Activated CD8-positive, alpha-beta memory T cell treated with anti-CD3 and anti-CD28 coated beads for 4 hours (primary cell): Measurements from ENCODE around the gene CD86.
"Not testable (repeated sequence)": the region's sequence is repeated elsewhere in the genome, so short reads cannot be mapped to it uniquely, and the experiment has no call there.

ENCODE experiments used
- DNase-seq, 2 donors: peaks; one replicate each; pipeline ENCODE4 v3.0.0-alpha.2; 2020; ENCODE audit warnings: low read depth in 2 of 2

The CD86 gene

GRCh38 chr3:122055215-122055614, at the start of gene CD86:
Gene CD86 (plus strand): TSS chr3:122055362. CDS start chr3:122055490, 128 bp downstream.
- DNase-seq: no peak

GRCh38 chr3:122006267-122006666, 48.9 kb upstream of the CD86 start:
- no peak for DNase-seq

- DNase-seq: no peak
Observed at GRCh38 chr3:122008166-122008565, 47.0 kb upstream of the CD86 start.

GRCh38 chr3:122010506-122010905, 44.7 kb upstream of the CD86 start:
- DNase-seq: no peak

- DNase-seq: no peak
Observed at GRCh38 chr3:122011396-122011795, 43.8 kb upstream of the CD86 start.

- no peak for DNase-seq
Observed at GRCh38 chr3:122012821-122013220, 42.3 kb upstream of the CD86 start.

GRCh38 chr3:122013448-122013925, 41.7 kb upstream of the CD86 start:
- no peak for DNase-seq

GRCh38 chr3:122014741-122015140, 40.4 kb upstream of the CD86 start:
- no peak for DNase-seq

- DNase-seq: no peak
Observed at GRCh38 chr3:122019493-122019892, 35.7 kb upstream of the CD86 start.

GRCh38 chr3:122021037-122021436, 34.1 kb upstream of the CD86 start:
- DNase-seq: no peak

GRCh38 chr3:122021811-122022401, 33.3 kb upstream of the CD86 start, which contains the start of gene ILDR1:
Gene ILDR1 (minus strand): TSS chr3:122022247. CDS start chr3:122022077, 170 bp downstream.
- no peak for DNase-seq

GRCh38 chr3:122023335-122023910, 31.7 kb upstream of the CD86 start:
- no peak for DNase-seq

- DNase-seq: no peak
Observed at GRCh38 chr3:122024800-122025199, 30.4 kb upstream of the CD86 start.

- no peak for DNase-seq
Observed at GRCh38 chr3:122025296-122025695, 29.9 kb upstream of the CD86 start.

GRCh38 chr3:122030381-122031122, 24.6 kb upstream of the CD86 start:
- DNase-seq: no peak

- no peak for DNase-seq
Observed at GRCh38 chr3:122031123-122031468, 24.1 kb upstream of the CD86 start.

GRCh38 chr3:122032531-122032930, 22.6 kb upstream of the CD86 start:
- no peak for DNase-seq

- DNase-seq: no peak
Observed at GRCh38 chr3:122033023-122033422, 22.1 kb upstream of the CD86 start.

GRCh38 chr3:122047296-122047695, 7.9 kb upstream of the CD86 start:
- not testable (repeated sequence) for DNase-seq

- DNase-seq: not testable (repeated sequence)
Observed at GRCh38 chr3:122047773-122048172, 7.4 kb upstream of the CD86 start.

GRCh38 chr3:122052968-122053367, 2.2 kb upstream of the CD86 start:
- DNase-seq: no peak

- DNase-seq: no peak
Observed at GRCh38 chr3:122057671-122058070, 2.5 kb downstream of the CD86 start.

GRCh38 chr3:122058294-122058693, 3.1 kb downstream of the CD86 start:
- DNase-seq: no peak
